GM21723 (cell line): Measurements from ENCODE around the gene PSMF1.

Source experiments
- ATAC-seq: cut with Tn5 transposase; IDR thresholded peaks from one replicate; pipeline ENCODE4 v1.9.1; 2021; ENCODE audit warnings: mild to moderate bottlenecking, moderate library complexity; ENCODE audit not compliant: unreplicated experiment

The PSMF1 gene

DNA sequence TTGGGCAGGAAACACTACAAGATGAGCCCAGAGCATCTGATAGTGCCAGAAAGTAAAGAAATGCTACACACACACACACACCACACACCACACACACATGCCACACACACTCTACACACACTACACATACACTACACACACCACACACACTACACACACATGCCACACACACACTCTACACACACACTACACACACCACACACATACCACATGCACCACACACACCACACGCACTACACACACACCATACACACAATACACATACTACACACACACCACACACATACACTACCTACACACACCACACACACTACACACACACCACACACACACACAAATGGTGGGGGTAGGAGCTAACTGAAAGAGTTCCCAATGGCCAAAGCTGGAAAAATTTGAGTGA is 69.9 kb downstream of the PSMF1 start:
- no peak for ATAC-seq

DNA sequence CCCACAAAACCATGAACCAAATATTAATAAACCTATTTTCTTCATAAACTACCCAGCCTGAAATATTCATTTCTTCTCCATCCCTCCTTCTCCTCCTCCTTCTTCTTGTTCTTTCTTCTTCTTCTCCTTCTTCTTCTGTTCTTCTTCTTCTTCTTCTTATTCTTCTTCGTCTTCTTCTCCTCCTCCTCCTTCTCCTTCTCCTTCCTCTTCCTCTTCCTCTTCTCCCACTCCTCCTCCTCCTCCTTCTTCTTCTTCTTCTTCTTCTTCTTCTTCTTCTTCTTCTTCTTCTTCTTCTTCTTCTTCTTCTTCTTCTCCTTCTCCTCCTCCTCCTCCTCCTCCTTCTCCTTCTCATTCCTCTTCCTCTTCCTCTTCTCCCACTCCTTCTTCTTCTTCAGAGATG is 71.4 kb downstream of the PSMF1 start:
- ATAC-seq: no peak

DNA sequence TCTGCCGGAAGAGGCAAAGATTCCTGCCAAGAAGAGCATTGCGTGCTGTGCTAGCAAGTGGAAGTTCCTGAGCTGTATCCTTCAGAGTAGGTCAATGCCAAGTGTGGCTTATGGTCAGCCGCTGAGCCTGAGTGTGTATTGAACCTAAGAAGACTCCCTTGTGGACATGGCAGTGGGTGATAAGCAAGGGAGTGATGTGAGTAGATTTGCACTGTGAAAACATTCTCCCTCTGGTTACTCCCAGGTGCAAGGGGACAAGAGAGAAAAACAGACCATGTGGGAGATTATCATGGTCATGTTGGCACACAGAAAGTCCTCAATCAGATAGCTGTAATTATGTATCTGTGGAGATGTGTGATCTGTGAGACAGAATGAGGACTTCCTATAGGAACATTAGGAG is 72.4 kb downstream of the PSMF1 start:
- no peak for ATAC-seq

GRCh38 chr20:1191299-1191698 is 72.9 kb downstream of the PSMF1 start:
- ATAC-seq: no peak

DNA sequence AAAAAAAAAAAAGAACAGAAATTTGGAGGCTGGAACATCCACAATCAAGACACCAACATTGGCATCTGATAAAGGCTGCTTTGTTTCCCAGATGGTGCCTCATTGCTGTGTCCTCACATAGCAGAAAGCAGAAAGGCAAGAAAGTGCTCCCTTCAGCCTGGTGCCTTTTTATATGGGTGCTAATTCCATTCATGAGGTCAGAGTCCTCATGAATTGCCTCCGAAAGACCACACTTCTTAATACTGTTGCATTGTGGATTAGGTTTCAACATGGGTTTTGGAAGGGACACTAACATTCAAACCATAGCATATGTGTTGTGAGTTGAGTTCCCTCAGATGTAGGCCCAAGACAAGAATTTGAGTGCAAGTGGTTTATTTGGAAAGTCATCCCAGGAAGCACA is 76.8 kb downstream of the PSMF1 start:
- no peak for ATAC-seq

DNA sequence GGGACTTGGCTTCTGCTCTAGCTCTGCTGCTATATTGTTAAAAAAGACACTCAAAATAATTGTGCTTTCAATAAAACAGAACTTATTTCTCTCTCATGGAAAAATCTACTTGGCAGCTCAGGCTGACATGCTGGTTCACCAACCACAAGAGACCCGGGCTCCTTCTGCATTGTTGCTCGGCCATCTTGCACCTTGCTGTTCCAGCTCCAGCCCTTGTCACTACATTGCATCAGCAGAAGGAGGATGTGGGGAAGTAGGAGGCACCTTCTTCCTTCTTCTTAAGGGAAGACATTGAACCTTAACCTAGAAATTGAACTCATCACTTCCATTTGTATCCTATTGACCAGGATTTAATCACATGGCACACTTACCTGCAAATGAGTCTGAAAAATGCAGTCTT is 78.2 kb downstream of the PSMF1 start:
- no peak for ATAC-seq

DNA sequence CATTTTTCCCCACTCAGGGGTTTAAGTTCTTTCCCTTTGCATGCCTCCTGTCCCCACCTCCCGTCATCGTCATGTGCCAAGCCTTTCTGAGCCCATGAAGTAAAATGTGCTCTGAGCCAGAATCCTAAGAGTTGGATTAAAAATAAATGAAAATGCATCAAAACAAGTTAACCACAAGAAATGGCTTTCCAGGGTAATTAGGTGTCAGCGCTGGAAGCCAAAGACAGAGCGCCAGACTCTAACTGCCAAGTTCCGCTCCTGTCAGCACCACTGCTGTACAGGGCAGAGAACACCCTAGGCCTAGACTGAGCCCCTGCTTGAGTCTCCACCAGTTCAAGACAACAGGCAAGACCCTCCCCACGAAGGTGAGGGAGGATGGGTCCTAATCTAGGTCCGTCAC is 79.4 kb downstream of the PSMF1 start:
- no peak for ATAC-seq

DNA sequence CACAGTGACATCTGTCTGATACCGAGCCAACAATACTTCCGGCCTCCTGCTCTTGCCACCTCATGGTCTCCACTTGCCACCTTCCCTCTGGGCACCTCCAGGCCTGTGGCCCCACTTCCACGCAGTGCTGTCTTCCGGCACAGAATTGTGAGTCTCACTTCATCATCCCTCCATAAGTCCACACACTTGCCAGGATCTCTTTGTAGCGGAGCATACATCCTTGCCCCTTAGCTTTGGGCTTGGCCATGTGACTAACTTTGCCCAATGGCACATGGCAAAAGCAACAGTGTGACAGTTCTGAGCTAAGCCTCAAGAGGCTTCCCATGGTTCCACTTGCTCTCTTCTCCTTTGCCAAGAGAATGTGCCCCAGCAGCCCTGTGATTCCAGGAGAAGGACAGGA is 80.3 kb downstream of the PSMF1 start:
- no peak for ATAC-seq

- no peak for ATAC-seq
Measured at GRCh38 chr20:1199212-1199873, 80.9 kb downstream of the PSMF1 start.

DNA sequence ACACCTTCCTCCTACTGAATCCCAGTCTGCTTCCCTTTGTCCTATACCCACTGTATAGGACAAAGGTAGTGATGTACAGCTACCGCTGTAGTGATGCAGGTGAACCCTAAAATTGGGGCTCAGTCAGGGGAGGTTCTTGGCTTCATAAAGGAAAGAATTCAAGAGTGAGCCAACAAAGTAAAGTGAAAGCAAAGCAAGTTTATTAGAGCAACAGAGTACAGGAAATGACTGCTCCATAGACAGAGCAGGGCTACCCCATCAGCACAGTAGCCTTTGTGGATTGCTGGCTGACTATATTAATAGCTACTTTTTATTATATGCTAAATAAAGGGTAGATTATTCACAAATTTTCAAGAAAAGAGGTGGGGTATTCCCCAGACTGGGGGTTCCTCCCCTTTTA is 81.6 kb downstream of the PSMF1 start:
- no peak for ATAC-seq

GRCh38 chr20:1202762-1203504 is 84.5 kb downstream of the PSMF1 start, which contains the start of gene C20orf202:
Gene C20orf202, plus strand, starts transcription at chr20:1203454. Its CDS starts 132 bp downstream, at chr20:1203586.
- ATAC-seq: no peak

- no peak for ATAC-seq
Measured at GRCh38 chr20:1203630-1204029, 85.2 kb downstream of the PSMF1 start.

- ATAC-seq: no peak
Measured at GRCh38 chr20:1204113-1204512, 85.7 kb downstream of the PSMF1 start.

GRCh38 chr20:1204576-1204975 is 86.2 kb downstream of the PSMF1 start:
- no peak for ATAC-seq

DNA sequence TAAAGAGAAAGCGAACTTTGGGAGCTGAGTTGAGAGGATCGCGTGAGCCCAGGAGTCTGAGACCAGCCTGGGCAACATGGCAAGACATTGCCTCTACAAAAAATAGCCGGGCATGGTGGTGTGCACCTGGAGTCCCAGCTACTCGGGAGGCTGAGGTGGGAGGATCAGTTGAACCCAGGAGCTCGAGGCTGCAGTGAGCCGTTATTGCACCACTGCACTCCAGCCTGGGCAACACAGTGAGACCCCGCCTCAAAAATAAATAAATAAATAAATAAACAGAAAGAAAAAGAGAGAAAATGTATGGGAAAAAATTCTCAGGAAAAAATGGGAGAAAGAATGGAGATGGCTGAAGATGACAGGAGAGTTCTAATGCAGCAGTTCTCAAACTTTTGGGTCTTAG is 87.4 kb downstream of the PSMF1 start:
- no peak for ATAC-seq

DNA sequence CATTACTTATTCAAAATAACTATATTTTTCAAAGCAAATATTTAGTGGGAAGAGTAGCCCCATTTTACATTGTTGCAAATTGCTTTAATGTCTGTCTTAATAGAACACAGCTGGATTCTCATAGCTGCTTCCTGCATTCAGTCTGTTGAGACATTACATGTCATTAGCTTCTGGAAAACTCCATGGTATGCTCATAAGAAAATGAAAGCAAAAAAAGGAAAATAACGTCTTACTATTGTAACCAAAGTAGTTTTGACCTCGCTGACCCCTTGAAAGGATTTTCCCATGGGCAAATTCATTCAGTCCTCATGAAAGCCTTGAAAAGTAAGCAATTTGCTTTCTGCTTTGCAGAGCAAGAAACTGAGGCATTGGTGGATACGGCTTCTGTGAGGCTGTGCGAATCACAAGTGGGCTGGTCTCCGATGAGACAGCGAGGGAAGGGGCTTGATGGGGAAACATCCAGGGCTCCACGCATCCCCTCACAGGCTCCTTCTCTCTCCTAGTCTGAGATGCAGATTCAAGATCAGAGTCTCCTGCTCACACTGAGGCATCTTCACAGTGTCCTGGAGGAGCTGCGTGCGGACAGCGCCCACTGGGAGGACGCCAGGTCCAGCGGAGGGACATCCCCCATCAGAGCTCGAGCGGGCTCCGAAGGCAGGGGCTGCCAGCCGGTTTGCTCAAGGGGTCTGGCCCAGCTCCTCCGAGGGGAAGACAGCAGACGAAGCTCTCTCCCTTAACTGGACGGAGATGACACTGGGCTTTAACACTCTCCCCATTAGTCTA is 88.2 kb downstream of the PSMF1 start:
- ATAC-seq: no peak

DNA sequence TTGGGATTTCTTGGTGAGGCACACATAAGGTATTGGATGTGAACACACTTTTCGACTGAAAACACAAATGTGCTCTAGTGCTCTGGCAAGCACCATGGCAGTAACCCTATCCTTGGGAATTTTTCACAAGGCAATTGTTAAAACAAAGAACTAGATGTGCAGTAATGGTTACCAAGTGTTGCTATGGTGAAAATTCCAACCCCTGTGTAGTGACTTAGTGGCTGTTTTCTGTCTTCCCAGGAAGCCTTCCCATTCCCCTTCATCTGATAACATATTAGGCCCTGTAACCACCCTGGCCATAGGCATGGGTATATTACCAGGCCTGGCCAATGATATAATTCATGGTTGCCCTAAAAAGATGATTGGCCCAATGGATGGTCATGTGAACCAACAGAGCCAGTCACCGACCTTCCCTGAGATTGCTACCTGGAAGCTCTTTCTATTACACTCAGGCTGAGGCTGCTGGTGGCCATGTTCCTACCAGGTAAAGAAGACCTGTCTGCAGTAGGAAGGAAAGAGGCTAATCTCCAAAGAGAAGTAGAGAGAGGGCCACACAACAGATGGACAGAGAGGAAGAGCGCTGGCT is 89.0 kb downstream of the PSMF1 start:
- ATAC-seq: no peak

DNA sequence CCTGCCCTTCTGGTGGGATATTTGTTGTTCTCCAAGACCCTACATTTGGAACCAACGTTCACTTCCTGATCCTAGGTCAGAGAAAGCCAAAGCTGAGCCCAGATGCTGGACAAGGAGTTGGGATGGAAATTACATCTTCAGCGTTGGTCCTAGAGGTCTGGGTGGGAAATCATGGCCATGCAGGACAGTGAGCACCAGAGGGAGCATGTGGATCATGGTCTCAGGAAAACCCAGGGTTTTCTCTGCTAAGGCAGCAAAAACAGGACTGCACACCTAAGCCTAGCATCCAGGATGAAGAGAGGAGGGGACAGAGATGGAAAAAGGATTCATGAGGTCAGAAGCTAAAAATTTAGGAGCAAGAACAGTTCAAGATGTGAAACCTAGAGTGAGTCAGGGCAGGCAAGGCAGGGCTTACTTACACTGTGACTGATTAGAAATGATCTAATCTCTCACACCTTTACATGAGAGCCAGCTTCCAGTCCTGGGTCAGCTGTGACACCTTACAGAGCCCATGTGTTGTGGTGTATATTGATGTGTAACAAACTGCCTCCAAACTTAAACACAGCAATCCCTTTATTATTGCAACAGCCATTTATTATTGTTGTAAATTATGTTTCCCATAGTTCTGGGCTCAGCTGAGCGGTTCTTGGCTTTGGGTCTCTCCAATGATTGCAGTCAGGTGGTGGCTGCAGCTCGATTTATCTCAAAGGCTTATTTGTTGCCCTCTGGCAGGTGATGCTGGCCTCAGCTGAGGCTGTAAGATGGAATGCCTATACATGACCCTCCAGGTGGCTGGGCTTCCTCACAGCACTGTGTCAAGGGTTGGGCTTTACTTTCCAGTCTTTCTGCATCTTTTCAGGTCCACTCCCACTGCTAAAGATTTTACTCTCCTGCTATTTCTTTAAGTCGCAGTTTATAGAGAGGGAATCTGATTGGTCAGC is 91.3 kb downstream of the PSMF1 start:
- ATAC-seq: no peak

DNA sequence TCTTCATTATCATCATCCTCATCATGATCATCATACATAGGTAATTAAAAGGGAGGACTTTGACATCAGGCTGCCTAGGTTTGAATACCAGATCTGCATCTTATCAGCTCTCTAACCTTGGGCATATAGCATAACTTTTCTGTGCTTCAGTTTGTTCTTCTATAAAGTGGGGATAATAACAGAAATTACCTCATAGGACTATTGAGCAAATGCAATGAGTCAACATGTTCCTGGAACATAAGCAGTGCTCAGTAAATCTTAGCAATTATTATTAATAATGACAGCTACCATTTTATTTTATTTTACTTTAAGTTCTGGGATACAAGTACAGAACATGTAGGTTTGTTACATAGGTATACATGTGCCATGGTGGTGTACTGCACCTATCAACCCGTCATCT is 92.1 kb downstream of the PSMF1 start:
- no peak for ATAC-seq

DNA sequence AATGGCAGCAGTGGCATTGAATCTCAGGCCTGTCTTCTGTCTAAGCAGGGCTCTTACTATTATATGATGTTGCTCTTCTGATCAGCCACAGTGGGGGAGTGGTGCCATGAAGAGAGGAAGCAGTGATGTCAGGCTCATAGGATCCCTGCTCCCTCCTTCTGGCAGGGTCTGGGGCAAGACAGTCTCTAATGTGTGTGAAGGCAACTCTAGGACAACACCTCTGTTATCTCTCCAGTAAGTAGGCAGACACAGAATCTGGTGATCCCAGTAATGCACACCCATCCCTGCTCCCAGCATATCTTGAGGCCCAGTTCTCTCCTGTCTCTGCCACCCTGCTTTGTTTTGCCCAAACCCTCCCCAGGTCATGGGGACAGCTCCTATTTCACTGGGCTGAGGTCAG is 93.6 kb downstream of the PSMF1 start:
- no peak for ATAC-seq
